Measurements from ENCODE around the gene AARS1.
"Not testable (repeated sequence)": the region's sequence is repeated elsewhere in the genome, so short reads cannot be mapped to it uniquely, and the experiment has no call there.

Gene AARS1

DNA sequence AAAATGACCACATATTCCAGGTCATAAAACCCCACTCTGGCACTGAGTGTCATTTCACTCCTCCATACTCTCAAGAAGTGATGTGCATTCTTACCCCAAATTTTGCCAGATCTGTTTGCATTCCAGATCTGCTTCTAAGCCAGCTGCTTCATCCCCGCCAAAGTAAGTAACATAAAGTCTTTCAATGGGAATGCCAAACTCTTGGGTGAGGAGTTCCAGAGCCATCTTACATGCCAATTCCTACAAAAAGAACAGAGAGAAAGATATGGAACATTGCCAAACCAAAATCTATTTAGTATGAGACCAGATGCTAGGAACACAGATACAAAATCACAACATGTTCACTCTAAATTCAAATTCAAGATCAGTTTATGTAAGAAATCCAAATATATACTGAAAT is 12.9 kb downstream of the AARS1 start:
- no peak for DNase-seq (ENCODE audit: low read depth in 1 of 2, low spot score in 1 of 2)

DNA sequence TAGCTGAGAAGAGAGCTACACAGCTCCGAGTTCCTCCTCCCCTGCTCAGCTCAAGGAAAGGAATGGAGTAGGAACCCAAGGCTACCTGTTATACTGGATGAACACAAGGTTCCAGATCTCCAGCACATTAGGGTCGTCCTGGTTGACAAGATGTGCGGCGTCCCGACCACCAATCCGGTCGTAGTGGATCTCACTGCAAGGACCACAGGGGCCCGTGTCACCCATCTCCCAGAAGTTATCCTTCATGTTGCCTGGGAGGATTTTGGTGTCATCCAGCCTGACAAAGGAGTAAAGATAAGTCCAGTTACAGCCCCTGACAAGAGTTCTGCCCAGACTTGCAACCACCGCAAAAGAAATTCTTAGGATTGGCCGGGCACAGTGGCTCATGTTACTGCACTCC is 17.6 kb downstream of the AARS1 start:
- no peak for DNase-seq (ENCODE audit: low read depth in 1 of 2, low spot score in 1 of 2)

DNA sequence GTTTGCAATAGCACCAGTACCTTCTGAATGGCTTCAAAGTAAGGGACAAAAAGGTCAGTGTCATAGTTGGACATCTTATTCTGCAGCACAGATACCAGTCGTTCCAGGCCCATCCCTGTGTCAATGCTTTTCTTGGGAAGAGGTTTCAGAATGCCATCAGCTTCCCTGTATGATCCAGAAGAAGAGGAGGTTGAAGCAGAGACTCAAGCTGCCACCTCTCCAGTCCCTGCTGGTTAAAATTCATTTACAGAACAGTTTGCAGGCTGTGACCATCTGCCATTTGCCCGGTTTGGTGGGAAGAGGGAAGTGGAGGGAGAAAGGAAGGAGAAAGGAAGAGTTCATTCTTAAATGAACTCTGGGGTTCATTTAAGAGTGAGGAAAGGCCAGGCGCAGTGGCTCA is 19.1 kb downstream of the AARS1 start:
- DNase-seq (ENCODE audit: low read depth in 1 of 2, low spot score in 1 of 2) = no peak

DNA sequence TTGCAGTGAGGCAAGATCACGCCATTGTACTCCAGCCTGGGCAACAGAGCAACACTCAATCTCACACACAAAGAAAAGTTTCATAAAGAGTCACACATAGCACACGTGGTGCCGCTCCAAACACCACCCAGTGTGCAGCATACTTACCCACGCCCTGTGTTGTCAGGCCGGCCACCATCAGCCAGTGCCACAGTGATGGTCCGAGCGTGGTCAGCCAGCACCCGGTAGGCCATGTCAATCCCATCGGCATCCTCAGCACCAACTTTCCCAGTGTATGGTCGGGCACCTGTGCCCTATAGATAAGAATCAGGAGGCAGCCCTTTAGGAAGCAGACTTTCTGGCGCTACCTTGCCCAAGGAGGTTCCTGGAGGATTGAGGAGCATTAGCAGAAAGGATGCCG is 19.8 kb downstream of the AARS1 start:
- DNase-seq (ENCODE audit: low read depth in 1 of 2, low spot score in 1 of 2) = no peak

DNA sequence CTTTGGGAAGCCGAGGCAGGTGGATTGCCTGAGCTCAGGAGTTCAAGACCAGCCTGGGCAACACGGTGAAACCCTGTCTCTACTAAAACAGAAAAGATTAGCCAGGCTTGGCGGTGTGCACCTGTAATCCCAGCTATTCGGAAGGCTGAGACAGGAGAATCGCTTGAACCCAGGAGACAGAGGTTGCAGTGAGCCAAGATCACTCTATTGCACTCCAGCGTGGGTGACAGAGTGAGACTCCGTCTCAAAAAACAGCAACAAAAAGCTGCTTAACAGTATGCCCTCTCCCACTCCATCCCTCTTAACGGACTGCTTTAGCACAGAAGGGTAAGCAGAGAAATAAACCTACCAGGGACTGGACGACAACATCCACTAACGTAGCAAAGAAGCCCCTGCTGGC is 21.4 kb downstream of the AARS1 start:
- DNase-seq (ENCODE audit: low read depth in 1 of 2, low spot score in 1 of 2) = not testable (repeated sequence)

DNA sequence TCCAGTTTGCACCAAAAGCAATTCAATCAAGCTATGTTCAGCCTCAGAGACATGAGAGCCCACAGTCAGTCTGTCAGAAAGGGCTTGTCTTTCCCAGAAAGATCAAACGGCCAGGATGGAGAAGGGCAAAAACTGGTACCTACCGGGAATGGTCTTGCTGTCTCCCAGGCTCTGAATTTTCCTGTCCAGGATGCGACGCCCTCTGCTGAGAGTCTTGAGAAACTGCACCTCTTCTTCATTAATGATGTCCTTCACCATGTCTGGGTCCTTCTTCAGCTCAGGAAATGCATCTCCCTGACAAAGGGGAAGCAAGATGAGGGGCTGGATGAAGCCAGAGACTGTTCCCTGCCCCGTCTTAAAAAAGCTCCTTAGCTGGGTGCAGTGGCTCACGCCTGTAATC is 21.8 kb downstream of the AARS1 start:
- DNase-seq (ENCODE audit: low read depth in 1 of 2, low spot score in 1 of 2) = no peak

DNA sequence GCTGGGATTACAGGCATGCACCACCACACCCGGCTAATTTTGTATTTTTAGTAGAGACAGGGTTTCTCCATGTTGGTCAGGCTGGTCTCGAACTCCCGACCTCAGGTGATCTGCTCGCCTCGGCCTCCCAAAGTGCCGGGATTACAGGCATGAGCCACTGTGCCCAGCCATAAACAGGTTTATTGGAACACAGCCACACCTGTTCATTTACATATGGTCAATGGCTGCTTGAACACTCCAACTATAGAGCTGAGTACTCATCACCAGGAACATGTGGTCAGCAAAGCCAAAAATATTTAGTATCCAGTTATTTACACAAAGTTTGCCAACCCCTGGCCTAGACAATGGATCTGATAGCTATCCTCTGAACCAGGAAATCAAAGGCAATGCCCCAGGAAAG is 29.4 kb downstream of the AARS1 start:
- not testable (repeated sequence) for DNase-seq (ENCODE audit: low read depth in 1 of 2, low spot score in 1 of 2)

DNA sequence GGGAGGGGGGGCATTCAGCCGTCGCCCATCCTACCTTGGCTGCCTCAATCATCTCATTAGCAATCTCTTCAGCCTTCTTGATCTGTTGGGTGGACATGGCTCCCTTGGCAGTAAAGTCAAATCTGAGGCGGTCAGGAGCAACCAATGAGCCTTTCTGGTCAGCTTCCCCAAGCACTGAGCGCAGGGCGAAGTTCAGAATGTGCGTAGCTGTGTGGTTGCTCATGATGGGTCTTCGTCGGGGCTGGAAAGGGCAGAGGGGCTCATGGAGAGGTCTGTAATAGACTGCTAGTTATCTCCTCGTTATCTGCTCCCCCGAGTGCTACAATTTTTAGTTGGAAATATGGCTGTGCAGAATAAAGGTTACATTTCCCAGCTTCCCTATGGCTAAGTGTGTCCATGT is 30.4 kb downstream of the AARS1 start:
- DNase-seq (ENCODE audit: low read depth in 1 of 2, low spot score in 1 of 2) = no peak

DNA sequence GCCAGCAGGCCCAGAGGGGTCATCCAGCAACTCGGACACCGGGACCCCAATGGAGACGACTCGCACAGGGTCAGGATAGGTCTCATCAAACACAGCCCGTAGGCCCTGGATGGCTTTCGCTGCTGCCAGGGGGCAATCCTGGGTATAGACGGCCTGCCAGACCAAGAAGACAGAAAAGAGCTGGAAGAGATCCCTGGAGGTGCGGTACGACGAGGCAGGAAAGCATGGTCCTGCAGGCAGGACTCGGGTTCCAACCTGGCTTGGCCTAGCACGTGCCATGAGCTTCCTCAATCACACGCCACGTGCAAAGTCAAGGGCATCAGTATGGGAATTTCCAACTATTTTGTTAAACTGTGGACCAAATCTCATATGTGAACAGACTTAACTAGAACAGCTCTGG is 31.2 kb downstream of the AARS1 start:
- DNase-seq (ENCODE audit: low read depth in 1 of 2, low spot score in 1 of 2) = no peak

DNA sequence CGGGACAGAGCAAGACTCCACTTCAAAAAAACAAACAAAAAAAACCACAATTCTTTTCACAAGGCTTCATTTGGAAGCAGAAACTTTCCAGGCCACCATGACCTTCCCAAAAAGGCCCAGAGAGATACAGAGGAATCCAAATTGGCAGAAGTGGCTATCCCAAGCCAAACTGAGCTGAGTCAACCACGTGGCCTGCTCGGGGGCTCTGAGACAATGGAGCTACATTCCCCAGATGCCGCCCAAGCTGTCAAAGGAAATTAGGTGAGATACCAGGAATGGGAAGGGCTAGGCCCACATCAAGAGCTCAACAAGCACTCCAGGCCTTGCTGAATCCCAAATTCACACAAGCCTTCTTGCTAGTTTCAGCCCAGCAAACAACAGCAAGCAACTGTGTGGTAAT is 31.9 kb downstream of the AARS1 start:
- DNase-seq (ENCODE audit: low read depth in 1 of 2, low spot score in 1 of 2) = no peak

DNA sequence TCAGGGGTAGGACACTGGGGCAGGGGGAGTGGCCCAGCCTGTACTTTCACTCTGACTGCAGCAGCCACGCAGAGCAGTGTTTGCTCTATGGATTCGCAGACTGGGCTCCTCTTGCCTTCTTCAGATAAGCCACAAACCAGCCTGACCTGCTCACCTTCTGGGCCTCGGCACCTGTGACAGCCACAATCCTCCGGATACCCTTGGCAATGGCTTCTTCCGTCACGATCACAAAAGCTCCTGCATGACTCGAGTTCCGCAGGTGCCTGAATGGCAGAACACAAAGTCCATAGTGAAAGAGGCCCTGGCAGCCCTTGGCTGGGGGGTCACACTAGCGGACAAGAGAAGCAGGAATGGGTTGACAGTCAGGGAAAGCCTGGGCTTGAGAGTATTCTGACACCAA is 33.7 kb downstream of the AARS1 start:
- no peak for DNase-seq (ENCODE audit: low read depth in 1 of 2, low spot score in 1 of 2)

DNA sequence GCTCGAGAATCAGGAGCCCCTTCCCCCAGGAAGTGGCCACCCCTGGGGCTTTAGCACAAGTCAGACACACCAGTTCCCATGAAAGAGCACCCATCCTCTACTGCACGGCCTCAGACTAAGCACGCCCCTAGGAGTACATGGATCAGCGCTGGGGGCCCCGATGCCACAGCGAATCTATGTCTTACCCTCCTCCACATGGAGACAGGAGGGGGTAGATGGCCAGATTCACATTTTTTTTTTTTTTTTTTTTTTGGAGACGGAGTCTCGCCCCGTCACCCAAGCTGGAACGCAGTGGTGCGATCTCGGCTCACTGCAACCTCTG is 34.4 kb downstream of the AARS1 start:
- no peak for DNase-seq (ENCODE audit: low read depth in 1 of 2, low spot score in 1 of 2)

DNA sequence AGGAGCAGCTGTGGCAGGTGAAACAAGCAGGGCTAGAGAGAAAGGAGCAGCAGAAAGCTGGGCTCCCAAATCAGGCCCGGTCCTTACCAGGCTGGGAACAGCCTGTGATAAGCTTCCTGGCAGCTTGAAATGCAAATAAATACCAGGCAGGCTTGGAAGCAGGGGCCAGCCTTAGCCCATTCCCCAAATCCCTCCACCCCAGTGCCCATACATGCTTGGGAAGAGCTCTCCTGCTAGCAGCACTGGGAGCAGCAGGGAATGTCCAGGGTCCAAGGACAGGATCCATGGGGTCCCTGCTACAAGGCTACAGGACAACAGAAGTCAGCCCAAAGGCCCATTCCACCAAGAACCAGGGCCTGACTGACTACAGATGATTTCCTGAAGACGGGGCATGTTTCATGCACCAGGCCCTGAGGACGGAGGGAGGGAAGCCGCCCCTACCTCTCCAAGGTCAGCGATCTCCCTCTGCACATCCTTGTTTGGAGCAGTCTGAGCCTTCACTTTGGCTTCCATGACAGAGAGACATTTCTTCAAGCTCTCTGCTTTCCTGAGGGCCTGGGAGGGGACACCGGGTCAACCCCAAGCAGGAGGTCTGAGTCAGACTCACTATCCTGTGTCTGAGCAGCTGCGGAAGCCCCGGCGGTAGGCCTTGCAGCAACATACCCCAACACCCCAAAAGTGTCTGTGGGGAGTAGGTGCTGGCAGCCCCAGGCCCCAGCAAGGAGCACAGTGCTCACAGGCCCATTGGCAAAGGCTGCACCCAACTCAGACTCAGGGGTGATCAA is 34.9 kb downstream of the AARS1 start:
- no peak for DNase-seq (ENCODE audit: low read depth in 1 of 2, low spot score in 1 of 2)

DNA sequence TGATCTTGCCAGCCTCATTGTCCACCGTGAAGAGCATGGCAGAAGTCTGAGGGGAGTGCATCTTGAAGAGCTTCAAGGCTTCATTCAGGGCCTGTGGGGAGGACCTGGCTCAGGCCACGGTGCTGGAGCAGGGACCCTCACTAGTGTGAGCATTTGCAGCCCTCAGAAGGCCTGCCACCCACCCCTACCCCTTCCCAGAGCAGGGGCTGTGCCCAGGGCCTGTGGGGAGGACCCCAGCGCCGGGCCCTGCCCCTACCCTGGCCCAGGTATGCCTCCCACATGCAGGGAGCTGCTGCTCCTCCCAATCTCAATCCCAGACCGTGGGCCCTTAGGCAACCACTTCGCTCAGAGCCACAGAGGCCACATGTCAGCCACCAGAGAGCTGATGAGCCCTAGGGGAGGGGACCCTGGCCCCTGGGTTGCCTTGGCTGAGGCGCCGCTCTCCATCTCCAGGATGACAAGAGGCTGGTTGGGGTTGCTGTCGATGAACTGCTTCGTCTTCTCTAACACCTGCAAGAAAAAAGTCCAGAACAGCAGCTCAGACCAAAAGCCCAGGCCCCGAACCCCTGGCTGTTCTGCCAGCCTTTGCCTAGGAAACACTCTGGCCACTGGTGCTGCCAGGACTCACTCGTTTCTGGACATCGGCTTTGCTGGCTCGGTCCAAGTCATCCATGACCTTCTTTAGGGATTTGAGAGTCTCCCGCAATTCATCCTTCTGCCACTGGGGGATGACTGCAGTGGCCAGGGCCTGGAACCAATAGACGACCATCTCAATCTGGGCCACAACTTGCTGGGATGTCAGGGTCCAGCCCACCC is 35.8 kb downstream of the AARS1 start:
- DNase-seq (ENCODE audit: low read depth in 1 of 2, low spot score in 1 of 2) = no peak

DNA sequence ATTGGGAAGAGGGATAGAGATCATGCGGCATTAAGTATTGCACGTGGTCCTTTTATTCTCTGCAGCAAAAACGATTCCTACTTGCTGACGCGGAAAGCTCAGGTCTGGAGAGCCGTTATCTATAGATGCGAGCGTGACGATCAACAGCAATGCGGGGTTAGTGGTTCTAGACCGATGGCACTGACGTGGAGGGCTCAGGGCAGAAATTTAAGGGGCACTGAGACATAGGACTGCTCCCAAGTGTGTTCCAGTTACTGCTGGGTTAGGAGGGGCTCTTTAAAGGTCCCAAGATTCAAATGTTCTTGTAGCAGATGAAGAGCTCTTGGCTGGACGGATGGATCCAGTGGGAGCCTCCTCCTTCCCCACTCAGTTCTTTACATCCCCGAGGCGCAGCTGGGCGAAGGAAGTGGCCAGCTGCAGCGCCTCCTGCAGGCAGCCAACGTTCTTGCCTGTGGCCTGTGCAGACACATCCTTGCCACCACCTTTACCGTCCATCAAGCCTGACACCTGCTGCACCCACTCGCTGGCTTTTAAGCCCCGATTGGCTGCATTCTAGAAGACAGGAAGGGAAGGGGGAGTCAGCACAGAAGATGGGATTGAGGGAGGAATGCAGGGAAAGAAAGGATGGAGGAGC is 36.8 kb downstream of the AARS1 start:
- no peak for DNase-seq (ENCODE audit: low read depth in 1 of 2, low spot score in 1 of 2)

DNA sequence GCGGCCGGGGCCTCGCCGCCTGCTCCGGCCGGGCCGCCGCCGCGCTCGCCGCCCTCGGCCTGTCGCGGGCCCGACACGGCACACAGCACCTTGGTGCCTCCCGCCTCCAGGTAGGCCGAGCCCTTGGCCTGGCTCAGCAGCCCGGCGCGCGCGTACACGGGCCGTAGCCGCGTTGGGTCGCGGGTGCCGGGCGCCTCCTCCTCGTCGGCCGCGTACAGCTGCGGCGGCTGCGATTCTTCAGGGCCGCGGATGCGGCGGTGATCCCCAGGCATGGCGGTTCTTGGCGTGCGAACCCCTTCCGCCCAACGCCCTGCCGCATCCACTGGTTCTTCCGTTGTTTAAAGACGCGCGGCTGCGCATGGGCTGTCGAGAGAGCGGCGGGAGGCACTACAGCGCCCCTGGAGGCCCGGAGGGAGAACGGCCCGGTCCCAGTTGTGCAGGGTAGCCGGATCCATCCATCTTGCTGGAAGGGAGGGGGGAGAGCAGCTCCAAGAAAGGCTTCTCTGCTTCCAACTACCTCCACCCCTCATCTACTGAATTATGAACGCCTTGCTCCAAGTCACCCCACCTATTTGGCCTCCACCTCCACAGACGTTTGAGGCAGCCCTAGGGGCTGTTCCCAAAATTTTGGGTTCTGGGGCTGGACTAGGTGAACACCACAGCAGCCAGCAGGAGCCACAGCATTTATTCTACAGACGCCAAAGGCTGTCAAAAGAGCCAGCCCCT is 37.5 kb downstream of the AARS1 start, which contains the start of gene EXOSC6:
Gene EXOSC6, minus strand, starts transcription at position 312 of the 726 bp plus-strand sequence. Its CDS starts 40 bp downstream, at position 272.
- DNase-seq (ENCODE audit: low read depth in 1 of 2, low spot score in 1 of 2) = peak; percentile 76 to 90

DNA sequence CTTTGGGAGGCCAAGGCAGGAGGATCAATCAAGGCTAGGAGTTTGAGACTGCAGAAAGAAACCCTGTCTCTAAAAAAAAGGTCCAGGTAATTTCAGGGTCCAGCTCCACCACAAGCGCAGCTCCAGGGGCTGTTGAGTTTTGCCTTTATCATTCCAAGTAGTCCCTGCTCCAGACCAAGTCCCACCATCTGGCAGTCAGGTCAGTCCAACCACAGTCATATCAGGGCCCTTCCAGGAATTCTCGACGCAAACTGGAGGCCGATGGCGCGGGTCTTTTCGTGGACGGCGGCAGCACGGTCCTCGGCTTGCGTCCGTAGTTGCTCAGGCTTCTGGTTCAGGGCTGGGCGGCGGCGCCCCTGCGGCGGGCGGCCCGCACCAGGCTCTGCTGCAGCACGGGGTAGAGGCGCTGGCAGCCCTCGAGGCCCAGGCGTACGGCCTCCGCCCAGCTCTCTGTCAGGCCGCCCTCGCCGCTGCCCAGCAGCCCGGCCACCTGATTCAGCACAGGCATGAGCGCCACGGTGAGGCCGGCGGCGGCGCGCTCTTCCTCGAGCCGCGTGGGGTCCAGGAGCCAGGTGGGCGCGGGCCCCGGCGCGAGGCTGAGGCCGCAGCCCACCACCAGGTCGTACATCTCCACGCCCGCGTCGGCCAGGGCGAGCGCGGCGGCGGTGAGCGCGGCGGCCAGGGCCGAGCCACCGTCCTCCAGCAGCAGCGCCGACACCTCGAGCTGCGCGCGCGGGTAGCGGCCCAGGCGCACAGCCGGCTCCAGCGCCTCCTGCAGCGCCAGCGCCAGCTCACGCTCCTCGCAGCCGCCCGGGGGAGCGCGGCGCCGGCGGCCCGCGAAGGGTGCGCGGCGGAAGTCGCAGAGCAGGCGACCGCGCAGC is 38.3 kb downstream of the AARS1 start:
- DNase-seq (ENCODE audit: low read depth in 1 of 2, low spot score in 1 of 2) = peak in 1 of 2 donors; percentile 18

DNA sequence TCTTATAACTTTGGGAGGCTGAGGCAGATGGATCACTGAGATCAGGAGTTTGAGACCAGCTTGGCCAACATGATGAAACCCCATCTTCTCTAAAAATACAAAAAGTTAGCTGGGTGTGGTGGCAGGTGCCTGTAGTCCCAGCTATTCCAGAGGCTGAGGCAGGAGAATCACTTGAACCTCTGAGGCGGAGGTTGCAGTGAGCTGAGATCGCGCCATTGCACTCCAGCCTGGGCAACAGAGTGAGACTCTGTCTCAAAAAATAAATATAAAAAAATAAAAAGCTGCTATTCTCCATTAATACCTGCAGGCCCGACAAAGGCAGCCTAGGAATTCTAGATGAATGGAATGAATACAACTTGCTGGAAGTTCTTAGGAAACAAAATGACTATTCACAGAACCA is 39.6 kb downstream of the AARS1 start:
- DNase-seq (ENCODE audit: low read depth in 1 of 2, low spot score in 1 of 2) = not testable (repeated sequence)

DNA sequence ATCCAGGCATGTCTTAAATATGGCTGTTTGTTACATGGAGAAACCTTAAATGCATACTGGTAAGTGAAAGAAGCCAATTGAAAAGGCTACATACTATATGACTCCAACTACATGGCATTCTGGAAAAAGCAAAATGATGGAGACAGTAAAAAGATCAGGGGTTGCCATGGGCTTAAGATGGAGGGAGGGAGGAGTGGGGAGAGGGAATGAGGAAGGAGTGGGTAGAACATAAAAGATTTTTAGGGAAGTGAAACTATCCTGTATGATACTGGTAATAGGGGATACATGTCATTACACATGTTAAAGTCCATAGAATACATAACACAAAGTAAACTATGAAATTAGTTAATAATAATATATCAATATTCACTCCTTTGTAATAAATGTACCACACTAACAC is 50.5 kb downstream of the AARS1 start:
- not testable (repeated sequence) for DNase-seq (ENCODE audit: low read depth in 1 of 2, low spot score in 1 of 2)

DNA sequence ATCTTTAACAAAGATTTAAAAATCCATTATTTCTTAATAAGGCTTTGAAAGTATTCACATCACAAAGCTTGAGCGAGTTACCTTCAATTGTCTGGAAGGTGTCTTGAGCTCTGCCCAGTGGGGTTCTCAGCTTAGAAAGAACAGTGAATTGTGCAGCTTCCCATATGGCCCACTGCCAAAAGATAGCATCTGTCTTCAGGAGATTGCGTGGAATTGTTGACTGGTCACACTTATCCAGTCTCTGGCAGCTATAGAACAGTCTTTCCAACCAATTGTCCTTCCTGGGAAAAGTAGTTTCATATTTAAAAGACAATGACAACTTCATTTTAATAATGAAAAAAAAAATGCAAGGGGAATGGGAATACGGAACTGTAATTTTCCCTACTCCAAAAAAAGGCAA is 57.5 kb downstream of the AARS1 start:
- DNase-seq (ENCODE audit: low read depth in 1 of 2, low spot score in 1 of 2) = not testable (repeated sequence)

All from activated CD4-positive, alpha-beta T cell treated with anti-CD3 and anti-CD28 coated beads, Interleukin-2, amount 50 U/mL, for 24 hours (primary cell).